Embryonic facial prominence (tissue), 1 donor: ENCODE results near the gene HCAR3.
"Not testable (repeated sequence)": the region's sequence is repeated elsewhere in the genome, so short reads cannot be mapped to it uniquely, and the experiment has no call there.

ENCODE experiments used
- DNase-seq: peaks from one replicate; pipeline ENCODE4 v3.0.0-alpha.2; 2016; ENCODE audit errors: extremely low spot score

Gene HCAR3

DNA sequence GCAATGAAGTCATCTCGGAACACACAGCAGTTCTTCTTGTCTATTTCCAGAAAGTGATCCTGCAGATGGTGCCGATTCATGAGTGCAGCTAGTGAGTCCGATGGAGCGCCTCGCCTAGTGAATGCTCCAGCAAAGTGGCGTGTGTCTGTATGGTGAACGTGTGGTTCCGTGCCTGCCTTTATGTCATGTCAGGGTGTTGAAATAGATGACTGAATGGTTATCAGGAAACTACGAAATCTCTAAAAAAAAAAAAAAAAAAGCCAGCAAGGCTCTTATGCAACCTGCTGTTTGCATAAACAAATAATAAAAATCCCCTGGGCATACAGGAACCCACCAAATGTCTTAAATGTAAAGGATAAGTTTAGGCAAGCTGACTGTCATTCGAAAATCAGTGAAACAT is at the start of gene HCAR3:
Gene HCAR3, minus strand, starts transcription at position 154 of the 400 bp plus-strand sequence. Its CDS starts 74 bp downstream, at position 80.
- DNase-seq = not testable (repeated sequence)

GRCh38 chr12:122757568-122757967 is 41.0 kb upstream of the HCAR3 start:
- no peak for DNase-seq

DNA sequence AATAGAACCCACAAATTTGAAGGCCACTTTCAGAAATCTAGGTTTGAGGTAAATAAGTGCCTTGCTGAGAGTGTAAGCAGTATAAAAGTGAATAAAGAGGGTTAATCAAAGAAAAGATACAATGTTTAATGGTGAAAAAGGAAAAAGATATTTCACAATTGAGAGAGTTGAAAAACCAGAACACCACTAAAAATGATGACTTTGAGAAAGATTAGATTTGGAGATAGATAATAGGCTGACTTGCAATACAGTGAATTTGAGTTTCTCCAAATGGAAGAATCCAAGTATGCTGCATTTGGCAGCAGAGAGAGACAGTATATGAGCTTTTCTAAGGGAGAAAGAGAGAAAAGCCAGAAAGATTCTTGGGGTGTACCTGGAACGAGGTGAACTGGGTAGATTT is 38.2 kb upstream of the HCAR3 start:
- no peak for DNase-seq

DNA sequence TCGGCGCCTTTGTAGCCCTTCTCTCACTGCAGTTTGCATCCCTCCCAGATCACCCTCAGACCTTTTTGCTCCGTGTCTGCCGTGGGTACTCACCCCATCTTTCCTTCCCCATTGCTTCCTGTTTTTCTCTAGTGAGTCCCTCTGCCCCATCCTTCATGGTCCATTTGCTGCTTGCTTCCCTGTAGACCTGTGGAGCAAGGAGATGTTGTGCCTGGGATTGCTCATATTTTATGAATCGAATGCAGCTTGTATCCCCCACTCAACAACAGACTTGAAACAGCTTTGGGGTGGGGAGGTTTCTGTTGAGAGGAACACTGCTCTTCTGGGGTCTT is 36.7 kb upstream of the HCAR3 start:
- DNase-seq = no peak

DNA sequence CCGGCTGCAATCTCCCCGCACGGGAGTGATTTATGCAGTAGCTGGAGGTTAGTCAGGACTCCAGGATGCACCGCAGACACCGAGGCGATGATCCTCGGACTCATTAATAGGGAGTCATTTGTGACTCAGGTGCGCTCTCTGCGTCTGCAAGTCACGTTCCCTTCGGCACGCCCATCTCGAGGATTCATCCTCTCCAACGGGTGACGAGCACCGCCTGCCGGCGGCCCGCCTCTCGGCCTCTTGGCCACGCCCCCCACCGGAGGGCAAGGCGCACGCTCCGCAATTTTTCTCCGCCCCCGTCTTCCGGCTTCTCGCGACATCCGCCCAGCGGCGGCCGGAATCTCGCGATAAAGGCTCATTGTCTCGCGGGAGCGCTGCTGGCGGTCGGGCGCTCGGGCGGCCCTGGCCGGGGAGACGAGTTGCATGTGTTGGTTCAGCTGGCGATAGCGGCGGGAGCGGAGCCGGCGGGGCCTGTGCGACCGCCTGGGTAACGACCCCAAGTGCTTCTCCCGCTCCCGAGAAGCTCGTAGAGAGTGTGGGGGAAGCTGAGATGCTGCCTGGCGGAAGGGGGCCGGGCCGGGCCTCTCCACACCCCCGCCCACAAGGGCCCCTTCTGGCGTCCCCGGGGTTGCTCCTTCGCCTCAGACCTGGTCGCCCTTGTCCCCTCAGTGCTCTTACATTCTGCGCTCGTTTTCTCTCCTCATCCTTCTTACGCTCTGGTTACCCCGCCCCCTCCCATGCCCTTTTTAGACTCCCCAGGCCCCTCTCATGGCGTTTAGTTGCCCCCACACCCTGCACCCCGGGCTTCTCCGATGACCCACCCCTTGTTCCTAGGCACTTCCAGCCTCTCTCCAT is 36.1 kb upstream of the HCAR3 start, which contains the start of gene DENR:
Gene DENR, plus strand, starts transcription at position 361 of the 855 bp plus-strand sequence. CDS start 878 bp downstream, outside the sequence.
- DNase-seq = peak; percentile 96

GRCh38 chr12:122750781-122751515 is 34.3 kb upstream of the HCAR3 start:
- DNase-seq = not testable (repeated sequence)

DNA sequence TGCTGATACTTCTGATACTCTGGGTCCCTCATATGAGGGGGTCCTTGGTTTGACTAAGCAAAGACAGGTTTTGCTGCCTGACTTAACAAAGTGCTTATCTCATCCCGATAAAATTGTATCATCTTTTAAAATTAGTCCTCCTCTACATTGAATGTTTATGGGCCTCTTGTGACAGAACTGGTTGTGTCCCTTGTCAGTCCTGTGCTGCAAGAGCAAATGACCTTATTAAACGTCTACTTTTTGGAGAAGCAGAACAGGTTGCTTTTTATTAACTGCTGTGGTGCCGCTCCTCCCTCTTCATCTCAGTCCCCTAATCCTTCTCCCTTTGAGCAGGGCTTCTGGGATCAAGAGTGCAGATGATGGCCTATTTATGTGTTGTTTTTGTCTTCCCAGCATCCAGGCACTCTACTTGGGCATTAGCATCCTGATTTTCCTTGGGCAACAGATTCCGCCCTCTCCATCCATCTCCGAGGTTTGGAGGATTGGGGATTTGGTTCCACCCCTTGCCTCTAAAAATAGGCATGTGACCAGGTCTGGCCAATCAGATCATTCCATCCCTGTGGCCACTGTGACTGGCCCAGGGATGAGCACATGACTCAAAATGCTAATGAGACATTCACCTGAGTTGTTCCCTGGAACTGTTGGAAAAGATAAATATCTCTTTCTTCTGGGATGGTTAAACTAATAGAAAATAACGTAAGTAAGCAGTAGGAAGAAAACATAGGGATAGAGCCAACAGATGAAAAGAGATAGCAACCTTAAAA is 33.1 kb upstream of the HCAR3 start:
- no peak for DNase-seq

GRCh38 chr12:122747224-122748135 is 30.9 kb upstream of the HCAR3 start:
- no peak for DNase-seq

- DNase-seq = no peak
Observed at GRCh38 chr12:122743895-122744525, 27.4 kb upstream of the HCAR3 start.

DNA sequence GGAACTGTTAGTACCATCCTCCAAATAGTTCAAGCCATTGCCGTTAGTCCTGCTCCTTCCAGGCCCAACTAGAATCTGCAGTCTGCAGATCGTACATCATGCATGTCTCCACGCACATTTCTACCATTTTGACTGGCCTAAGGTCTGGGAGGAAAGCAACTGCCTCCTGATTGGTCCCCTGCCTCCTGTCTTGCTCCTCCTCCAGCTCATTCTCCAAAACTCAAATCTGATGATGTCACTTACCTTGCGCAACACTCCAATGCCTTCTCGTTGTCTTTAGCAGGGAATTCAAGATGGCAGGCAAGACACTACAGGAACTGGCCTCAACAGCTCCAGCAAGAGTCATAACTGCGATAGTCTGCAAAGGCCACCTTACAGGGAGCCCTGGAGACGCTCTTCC is 23.7 kb upstream of the HCAR3 start:
- DNase-seq = no peak

- no peak for DNase-seq
Observed at GRCh38 chr12:122738571-122738970, 22.0 kb upstream of the HCAR3 start.

GRCh38 chr12:122732611-122733010 is 16.0 kb upstream of the HCAR3 start:
- DNase-seq = no peak

- DNase-seq = no peak
Observed at GRCh38 chr12:122732170-122732569, 15.6 kb upstream of the HCAR3 start.

DNA sequence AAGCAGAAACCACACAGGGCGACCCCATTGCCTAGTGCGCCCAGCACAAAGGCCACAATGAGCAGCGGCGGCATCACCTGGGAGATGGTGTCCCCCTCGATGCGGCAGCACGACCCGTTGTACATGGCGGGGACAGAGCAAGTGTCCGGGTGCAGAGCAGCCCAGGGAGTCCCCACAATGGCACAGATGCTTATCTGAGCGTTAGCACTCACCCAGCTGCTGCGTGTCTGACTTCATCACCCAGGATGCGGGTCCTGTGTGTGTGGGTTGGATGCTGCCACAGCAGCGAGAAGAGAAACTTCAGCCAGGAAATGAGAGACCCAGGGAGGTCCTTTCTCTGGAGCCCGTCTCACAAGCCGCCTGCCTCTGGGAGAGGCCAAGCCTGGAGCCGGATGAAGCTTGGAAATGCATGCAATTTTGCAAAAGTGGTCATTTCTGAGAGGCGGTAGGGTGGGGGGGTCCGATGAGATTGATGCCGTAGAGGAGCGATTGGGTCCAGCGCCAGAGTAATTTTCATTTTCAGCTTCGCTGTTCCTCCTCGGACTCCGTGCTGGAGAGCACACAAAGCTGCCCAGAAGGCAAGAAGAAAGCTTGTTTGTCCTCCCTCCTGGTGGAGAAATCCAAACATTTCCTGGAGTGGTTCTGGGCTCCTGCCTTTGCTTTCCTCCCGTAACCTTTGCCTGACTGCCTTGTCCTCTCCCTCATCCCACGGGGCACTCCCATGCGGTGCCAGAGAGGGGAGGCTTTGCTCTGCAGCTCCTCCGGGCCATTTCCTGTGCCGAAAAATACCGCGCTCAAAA is 13.8 kb upstream of the HCAR3 start, which contains the start of gene HCAR1:
Gene HCAR1, minus strand, starts transcription at position 630 of the 800 bp plus-strand sequence. Its CDS starts 505 bp downstream, at position 125.
- DNase-seq = no peak

GRCh38 chr12:122729583-122730214 is 13.1 kb upstream of the HCAR3 start:
- no peak for DNase-seq

DNA sequence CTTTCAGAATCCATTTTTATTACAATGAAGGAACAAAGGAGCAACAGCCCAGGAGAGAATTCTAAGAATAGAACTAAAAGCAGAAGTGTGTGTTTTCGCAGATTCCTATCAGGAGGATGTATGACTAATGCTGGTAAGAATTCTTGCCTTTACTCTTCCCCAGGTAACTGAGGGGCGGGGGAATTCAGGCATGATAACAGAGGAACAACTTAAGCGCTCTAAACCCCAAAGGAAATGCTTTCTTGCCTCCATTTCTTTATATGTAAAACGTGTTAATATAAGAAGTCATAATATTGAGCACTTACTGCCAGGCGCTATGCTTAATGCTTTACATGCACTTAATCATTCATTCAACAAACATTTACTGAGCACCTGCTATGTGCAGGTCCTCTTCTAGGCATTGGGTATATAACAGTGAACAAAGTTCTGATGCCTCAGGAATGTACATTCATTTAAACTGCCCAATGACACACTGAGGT is 9.5 kb upstream of the HCAR3 start:
- DNase-seq = no peak

GRCh38 chr12:122725452-122726079 is 9.0 kb upstream of the HCAR3 start:
- no peak for DNase-seq

- no peak for DNase-seq
Observed at GRCh38 chr12:122724641-122725243, 8.1 kb upstream of the HCAR3 start.
